Fibroblast of skin of left quadriceps (primary cell): ENCODE results near the gene OGA.

Experiments
- DNase-seq, 2 experiments: peaks; one replicate each; pipeline ENCODE4 v3.0.0-alpha.2; 2013; ENCODE audit warnings: low read depth in 2 of 2

Gene OGA

DNA sequence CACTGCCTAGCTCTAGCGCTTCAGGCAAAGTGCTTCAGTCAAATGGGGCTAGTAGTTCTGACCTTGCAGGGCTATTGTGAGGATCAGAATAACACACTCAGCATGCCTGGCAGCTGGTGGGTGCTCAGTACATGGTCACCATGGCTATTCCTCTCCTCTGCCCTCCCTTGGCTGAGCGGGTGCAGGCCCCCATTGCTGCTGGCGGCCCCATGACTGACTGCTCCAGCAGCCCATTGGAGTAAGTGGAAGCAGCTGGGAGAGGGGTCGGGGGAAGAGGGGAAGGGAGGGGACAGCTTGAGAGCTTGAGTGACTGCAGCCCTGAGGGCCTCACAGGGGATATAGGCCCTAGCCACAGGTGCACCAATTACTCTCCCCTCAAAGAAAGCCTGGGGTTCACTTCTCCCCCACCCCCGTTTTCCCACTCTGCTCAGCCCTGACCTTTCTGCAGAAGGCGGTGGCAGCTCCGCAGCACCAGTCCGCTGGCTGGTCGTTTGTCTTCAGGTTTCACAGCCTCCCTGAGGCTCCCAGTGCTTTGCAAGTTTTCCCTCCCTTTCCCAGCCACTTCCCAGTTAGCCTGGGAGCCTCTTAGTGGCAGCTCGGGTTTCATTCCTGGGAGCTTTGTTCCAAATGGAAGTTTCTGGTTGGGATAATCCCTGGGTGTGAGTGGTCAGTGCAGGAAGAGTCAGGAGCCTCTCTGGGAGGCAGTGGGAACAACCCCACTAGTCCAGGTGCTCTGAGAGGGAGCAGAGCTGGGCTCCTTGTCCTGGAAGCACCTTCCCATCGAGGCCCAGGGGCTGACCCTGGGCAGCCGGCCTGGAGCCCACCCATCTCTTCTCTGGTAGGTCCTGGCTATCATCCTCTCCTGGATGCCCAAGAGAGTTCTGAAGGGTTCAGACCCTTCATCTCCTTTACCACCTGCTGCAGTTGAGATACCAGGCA, 58.7 kb downstream of the OGA start:
- no peak for DNase-seq

DNA sequence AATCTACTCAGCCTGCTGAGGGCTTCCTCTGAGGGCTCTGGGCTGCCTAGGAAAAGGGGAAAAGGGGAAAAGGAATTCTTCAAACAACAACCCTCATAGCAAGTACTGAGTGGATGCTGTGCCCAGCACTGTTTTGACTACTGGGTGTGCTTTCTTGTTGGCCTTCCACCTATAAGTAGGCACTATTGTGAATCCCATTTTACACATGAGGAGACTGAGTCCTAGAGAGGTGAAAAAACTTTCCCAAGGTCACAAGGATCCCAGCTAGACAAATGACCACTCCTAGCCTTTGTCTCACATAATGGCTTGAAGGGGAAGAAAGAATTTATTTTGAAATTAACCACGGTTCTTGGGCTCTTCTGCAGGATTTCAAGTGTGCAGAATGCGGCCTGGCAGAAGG, 59.4 kb downstream of the OGA start:
- no peak for DNase-seq

DNA sequence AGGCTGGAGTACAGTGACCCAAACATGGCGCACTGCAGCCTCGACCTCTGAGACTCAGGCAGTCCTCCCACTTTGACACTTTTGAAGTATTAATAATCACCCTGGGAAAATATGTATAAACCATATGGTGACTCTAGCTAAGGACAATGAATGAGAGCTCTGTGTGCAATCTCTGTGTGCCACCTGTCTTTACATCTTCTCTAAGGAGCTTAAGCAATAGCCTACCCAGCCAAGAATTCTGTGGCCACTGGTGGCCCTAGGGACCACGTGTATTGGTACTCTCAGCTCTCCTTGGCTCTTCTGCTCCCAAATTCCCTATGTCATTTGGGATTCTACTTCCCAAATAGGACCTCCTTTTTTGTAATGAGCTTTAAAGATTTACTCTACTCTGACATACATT, 66.0 kb downstream of the OGA start:
- no peak for DNase-seq

DNA sequence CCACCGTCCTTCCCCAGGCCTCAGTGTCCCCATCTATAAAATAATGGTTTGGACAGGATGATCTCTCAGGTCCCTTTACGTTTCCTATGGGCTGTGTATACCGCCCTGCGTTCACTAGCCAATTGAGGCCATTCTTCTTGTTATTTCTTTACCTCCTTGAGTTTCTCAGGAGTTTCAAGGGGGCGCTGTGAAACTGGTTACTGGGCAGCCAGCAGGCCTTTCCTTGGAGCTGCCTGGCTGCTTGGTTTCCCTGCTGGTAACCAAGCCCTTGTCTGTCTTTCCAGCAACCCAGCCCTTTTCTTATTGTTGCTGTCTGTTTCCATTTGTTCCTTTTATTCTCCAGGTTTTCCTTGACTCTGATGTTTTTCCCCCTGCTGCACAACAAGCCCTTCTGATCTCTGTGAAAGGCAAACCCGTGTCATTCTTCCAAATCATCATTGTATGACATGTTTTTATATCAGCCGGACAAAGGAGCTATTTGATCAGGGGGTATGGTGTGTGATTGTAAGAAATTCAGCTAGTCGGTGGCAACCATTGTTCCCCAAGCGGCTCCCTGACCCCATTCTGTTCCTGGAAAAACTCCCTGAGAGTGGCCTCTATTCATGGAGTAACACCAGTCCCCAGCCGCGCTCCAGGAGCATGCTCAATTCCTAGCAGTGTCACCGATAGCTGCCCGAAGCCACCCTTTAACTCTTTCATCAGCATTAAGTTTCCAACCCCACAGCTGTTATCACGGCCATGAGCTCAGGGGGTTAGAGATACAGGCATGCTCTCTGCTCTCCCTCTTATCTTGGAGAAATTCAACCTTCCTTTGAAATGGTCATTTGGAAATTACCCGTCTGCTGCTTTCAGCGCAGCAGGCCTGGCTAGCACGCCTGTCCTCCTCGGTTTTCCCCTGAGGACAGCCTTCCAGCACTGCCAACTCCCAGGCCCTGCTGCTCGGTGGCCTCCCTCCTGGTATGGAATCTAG, 68.9 kb downstream of the OGA start:
- DNase-seq = no peak

DNA sequence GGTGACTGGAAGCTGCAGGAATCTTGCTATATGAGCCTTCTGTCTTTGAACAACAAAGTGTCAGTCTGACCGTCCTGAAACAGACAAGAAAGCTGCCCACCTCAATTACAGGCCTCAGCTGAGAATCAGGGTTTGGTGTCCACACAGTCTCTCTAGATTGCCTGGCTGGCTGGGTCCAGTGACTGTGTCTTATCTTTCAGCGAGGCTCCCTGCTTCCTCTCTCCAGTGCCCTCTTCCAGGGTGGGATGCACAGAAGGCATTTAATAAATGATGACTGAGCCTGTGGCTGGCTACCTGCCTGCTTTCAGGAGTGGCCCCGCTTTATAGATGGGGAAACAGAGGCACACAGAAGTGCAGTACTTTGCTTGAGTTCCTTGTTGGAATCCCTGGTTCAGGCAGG, 69.7 kb downstream of the OGA start:
- DNase-seq = no peak

DNA sequence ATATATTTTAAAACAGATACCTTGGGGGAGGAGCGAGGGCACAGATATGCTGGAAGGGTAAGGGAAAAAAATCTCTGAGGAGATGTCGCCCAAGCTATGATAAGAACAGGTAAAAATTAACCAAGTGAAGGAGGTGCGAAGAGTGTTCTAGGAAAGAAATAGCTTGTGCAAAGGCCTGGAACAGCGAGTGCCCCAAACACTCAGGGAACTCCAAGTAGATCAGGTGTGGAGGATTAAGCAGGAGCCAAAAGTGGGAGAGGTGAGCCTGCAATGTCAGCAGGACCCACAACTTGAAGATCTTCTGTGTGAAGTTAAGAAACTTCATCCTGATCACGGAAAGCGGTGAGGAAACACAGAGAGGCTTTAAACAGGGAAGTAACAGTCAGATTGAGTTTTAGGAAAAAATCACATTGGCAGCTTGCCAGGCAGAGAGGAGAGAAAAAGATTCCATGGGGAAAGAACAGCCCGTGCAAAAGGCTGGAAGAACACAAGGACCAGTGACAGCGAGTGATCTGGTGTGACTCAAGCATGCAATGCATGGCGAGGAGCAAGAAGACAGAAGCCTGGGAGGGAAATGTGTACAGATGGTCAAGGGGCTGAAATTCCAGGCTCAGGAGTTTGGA, 73.1 kb downstream of the OGA start:
- DNase-seq = no peak

DNA sequence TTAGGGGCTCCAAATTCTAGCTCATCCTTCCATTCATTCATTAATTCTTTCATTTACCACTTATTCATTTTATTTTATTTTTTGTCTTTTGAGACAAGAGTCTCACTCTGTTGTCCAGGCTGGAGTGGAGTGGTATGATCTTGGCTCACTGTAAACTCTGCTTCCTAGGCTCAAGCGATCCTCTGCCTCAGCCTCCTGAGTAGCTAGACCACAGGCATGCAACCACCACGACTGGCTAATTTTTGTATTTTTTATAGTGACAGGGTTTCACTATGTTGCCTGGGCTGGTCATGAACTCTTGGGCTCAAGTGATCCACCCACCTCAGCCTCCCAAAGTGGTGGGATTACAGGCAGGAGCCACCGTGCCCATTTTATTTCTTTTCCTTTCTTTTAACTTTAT, 74.0 kb downstream of the OGA start:
- no peak for DNase-seq

DNA sequence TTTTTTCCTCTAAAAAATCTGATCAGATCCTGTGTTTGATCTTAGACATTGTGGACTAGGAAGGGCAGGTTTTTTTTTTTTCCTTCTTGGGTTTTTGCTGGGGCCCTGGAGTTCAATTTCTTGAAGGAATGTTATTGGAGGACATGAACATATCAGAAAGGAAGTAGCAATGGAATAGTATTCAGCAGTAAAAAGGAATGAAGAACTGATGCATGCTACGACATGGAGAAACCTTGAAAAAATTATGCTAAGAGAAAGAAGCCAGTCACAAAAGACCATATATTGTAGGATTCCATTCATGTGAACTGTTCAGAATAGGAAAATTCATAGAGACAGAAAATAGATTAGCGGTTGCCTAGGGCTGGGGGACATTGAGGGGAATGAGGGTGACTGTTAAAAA, 76.3 kb downstream of the OGA start:
- DNase-seq = no peak

DNA sequence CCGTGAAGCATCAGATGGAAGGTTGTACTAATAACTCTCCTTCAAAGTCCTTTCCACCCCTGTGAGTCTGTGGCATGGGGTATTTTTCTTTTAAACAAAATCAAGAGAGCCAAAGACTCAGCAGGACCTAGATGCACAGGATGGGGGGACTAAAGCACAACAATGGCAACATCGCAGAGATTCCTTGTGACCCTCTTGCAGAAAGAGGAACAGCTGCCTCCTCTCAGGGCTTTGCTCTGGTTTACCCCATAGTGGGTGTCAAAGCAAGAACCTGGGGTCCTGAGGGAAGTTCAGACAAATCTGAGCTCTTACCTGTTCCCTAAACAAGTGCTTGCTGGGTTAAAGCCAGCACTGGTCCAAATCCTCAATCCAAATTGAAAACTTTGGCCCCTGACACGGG, 81.6 kb downstream of the OGA start:
- DNase-seq = no peak
